ENCODE data around the gene BPGM.

DNA sequence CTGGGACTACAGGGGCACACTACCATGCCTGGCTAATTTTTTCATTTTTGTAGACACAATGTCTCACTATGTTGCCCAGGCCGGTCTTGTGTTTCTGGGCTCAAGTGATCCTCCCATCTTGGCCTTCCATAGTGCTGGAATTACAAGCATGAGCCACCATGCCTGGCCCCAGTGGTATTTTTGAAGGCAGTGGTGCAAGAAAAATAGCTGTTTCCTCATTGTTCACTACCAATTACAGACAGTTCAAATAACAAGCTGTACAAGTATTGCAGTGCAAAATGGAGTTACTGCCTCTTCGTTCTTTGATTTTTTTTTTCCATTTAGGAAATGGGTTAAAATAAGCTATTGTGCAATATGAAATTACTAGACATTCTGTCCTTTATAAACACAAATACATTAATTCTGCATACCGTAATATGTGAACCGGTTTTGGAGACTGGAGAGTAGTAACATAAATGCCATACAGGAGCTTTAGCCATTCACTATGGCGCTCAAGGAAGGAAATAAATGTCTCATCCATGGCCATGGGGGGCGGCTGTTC, 35.0 kb upstream of the BPGM start:
- TF ChIP-seq, protein P1, sequence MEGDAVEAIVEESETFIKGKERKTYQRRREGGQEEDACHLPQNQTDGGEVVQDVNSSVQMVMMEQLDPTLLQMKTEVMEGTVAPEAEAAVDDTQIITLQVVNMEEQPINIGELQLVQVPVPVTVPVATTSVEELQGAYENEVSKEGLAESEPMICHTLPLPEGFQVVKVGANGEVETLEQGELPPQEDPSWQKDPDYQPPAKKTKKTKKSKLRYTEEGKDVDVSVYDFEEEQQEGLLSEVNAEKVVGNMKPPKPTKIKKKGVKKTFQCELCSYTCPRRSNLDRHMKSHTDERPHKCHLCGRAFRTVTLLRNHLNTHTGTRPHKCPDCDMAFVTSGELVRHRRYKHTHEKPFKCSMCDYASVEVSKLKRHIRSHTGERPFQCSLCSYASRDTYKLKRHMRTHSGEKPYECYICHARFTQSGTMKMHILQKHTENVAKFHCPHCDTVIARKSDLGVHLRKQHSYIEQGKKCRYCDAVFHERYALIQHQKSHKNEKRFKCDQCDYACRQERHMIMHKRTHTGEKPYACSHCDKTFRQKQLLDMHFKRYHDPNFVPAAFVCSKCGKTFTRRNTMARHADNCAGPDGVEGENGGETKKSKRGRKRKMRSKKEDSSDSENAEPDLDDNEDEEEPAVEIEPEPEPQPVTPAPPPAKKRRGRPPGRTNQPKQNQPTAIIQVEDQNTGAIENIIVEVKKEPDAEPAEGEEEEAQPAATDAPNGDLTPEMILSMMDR (IDR thresholded peaks at IDR 0.05): no peak
- TF ChIP-seq EP300 (IDR thresholded peaks at IDR 0.05): no peak
- no peak for TF ChIP-seq POLR2A (IDR thresholded peaks at IDR 0.05)

All from suprapubic skin (tissue), 3 donors.